ENCODE measurements around the gene PNMA6E.

Gene PNMA6E

DNA sequence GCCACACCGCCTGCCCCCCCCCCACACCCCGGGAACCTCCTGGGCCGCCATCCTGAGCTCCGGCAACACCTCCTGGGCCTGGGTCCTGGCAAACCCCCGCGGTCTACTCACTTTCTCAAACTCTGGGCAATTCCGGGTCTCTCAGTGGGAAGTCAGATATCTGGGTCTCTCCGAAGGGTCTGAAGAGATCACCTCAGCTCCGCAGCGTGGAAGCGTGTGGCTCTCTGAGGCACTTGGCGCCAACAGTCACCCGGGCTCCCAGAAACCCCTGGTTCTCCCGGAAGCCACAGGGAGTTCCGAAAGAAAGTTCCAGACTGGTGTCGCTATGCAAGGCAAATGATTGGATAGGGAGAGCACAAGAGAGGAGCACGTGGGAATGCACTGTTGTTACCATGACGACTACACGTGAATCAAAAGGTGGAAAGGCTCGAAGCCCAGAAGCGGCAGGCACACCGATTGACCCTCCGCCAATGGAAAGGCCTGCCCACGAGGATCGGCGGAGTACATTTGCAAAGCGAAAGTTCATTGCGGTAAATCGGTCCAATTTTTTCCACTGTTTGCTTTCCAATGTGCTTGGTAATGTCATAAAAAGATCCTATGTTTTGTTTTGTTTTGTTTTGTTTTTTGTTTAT is at the start of gene PNMA6E:
PNMA6E (minus strand) TSS at position 218 of the 632 bp plus-strand sequence. CDS start 2,501 bp downstream, outside the sequence.
- no peak for DNase-seq (ENCODE audit: low spot score)

DNA sequence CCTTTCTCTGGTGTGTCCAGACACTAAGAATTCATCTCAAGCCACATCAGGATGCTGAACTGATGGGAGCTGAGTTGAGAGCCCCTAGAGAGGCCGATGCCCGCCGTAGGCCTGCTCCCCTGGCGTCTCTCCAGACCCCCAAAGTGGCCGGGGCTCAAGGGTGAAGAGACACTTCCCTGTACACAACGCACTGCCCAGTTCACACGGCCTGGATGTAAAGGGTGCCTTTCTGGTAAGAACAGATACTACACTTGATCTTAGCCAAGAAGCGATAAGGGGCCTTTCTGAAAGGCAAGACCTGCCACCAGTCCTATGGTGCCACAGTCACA is 49.8 kb upstream of the PNMA6E start:
- DNase-seq (ENCODE audit: low spot score), result no peak

DNA sequence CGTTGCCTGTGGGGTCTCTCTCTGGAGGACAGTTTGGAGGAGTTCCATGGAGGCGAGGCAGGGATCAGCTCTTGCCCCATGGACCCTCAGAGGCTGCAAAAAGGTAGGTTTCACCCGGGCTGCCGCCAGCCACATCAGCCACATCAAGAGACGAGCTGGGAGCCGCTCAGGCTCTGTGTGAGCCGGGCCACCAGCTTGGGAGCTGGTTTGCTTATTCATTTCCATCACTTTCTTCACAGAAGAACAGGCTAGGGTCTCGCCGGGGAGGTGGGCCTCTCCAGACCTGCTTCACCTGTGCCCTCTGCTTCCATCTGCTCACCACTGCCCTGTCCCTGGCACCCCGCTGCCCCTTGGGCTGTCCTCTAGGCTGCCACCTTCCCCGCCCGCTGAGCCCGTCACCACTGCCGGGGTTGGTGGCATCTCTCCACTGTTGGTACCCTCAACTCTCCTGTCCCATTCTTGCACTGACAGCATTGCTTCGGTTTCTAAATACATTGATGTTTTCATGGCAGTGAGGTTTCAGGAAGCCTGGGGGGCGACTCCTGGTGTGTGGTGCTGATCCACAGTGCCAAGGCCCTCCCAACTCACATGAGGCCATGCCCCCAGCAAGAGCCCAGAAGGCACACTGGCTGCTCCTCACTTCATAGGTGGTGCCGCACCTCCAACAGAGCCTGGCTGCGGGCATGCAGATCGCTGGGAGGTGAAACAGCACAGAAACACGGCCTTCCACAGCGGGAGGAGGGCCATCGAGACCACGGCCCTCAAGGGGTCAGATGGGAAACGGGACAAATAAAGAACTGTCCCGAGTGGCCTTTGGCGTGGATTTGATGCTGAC is 49.2 kb upstream of the PNMA6E start:
- no peak for DNase-seq (ENCODE audit: low spot score)

DNA sequence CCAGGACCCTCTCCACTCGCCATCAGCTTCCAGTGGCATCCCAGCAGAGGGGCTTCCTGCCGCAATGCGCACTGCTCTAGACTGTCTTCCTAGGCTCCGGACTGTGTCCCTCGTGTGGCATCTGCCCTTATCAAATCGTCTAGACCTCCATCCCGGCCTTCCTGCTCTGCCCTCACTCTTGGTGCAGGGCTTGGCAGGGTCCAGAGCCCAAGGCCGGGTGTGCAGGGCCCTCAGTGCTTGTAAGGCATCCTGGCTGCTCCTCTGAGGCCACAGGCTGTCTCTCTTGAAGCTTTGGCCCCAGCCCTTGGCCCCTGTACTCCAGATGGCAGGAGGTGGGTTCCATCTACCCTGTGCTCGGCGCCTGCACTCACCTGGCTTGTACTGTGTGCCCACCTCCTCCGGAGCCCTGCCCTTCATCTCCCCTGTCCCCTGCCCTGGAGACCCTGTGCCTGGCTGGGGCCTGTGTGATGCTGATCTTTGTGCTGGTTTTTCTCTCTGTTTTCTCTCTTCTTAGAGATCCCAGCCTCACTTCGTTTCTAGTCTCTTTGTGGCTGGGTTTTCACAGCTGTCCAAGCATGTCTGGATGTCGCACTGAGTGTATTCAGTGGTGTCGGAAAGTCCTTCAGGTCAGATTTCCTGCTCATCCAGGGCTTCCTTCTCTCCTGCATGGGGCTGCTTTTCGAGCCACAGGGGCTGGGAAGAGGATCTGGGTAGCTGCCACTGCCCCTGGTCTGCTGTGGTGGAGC is 48.4 kb upstream of the PNMA6E start:
- DNase-seq (ENCODE audit: low spot score), result no peak

DNA sequence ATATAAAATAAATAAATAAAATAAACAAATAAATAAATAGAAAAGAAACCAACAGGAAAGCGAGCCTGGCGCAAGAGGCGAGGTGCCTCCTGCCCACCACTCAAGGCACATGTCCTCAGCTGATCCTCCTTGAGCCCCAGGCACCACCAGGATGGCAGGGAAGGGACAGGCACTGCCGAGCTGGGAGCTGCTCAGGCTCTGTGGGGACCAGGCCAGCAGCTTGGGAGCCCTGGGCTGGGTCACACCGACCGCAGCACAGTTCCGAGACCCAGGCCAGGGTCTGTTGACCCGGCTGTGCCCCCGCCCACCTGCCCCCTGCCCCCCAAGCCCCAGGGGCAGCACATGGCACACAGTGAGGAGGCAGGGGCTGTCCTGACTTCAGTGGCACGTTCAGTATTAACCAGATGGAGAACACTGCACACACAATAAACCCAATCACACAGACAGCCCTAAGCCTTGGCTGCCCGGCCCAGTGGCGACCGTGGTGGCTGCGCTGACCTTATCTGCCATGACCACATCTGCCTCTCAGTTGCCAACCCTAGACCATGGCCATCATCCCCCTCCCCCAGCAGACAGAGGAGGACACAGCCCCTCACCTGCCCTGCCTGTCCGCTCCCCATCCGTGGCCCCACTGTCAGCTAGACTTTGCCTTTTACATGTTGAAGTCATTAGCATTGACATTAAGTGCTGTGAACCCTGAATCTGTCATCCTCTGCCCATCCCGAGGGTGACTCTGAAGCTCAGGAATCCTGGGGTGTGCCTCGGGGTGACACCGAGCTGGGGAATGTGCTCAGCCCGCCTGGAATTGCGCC is 47.6 kb upstream of the PNMA6E start:
- no peak for DNase-seq (ENCODE audit: low spot score)

DNA sequence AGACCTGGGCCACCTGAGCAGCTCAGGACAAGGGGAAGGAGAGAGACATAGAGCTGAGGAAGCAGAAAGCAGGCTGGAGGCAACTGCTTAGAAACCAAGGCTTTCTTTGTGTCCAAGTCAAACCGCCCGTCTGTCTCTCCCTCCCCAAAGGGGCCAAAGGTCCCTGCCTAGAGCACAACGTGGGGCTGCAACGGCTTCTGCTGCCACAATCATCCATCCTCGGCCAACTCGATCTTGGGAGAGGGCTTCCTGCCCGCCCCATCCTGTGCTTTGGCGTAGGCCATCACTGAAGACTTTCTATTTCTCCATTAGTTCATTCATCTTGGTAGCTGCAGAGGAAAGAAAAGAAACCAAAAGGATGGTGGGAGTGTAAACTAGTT is 46.4 kb upstream of the PNMA6E start:
- DNase-seq (ENCODE audit: low spot score), result no peak

DNA sequence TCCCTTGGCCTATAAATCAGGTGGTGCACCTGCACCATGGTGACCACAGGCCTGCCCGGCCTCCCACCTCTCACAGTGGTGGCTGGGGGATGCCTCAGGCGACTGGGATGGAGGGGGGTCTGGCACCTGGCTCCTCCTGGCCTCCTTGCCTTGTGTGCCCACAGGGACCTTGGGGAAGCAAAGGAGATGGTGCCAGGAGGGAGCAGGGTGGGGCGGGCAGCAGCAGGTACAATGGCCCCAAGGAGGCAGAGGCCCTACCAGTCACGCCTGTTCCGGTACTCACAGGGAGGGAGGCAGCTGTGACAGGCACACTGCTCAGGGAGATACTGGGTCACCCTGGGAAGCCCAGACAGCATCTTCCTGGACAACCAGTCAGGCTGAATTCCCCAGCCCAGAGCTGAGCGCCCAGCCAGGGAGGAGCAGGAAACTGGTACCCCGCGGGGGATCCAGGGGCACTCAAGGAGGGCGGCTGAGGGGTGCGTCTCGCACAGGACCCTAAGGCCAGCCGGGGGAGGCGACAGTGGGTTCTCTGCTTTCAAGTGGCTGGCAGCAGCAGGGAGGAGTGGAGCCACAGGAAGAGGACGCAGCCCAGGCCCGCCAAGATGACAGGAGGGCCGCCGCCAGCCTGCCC is 45.9 kb upstream of the PNMA6E start:
- no peak for DNase-seq (ENCODE audit: low spot score)

DNA sequence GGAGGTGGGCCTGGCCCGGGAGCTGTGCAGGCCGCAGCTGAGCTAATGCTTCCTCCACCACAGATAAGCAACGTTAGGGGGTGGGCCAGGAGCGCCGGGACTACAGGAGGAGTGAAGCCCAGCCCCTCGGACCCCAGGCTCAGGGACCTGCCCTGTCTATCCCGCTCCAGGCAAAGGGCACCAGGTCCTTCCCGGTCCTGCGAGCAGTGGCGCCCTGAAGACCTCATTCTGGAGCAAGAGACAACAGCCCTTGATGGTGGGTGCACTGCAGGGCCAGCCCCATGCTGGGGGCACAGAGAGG is 45.4 kb upstream of the PNMA6E start:
- no peak for DNase-seq (ENCODE audit: low spot score)

DNA sequence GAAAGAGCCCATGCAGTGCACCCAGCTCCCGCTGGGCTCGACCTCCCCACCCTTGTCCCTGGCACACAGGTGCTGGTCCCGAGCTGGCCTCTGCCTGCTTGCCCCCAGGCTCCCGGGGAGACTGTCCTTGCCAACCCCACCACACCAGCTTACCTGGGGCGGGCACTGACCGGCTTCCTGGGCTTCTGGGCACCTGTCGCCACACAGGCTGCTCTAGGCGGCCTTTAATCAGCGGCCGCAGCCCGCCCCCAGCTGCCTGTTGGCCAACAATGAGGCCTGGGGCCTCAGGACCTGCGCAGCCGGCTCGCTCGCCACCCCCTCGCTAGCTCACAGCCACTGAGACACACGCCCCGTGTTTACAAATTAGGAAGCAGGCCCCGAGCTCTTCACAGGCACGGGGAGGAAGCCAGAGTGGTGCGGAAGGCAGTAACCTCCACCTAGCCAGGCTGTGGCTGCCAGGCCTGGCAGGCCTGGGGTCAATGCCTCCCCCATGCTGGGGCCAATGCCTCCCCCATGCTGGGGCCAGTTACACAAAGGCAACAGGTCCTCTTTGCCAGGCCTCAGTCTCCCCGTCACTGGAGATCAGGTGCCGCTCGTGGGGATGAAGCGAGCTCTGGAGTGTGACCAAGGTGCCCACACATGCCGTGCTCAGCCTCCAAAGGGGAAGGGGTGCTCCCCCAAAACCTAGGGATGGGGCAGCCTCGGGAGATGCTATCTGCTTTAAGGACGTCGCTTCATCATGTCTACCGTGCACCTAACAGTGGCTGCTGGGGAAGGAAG is 44.9 kb upstream of the PNMA6E start, which contains the start of gene TREX2:
TREX2 (minus strand) TSS at position 201 of the 780 bp plus-strand sequence. CDS start 626 bp downstream, outside the sequence.
- no peak for DNase-seq (ENCODE audit: low spot score)

DNA sequence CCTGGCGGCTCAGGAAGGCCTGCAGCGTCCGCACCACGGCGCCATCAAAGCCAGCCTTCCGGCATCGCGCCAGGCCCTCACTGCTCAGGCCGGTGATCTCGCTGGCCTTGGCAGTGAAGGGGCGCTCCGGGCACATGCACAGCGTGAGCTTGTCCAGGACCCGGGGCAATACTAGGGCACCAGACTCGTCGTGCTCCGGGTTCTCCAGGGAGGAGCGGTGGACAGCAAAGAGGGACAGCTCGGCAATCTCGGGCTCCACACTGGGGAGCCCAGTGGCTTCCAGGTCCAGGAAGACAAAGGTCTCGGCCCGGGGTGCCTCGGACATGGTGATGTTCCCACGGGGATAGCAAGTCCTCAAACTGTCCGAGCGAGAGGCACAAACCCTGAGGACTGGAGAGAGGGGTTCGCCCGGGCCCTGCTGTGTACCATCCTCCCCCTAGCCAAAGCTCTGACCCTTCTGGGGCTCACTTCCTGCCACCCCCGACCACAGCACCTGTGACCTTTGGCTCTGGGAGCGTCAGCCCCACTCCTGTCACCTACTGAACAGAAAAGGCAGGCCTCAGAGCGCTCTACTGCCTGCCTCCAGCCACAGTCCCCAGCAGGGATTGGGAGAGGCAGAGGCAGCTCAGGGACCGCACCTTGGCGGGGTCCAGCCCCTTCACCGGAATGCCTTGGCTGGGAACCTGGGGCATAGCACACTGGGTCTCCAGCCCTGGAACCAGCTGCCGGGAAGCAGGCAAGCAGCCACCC is 44.1 kb upstream of the PNMA6E start:
- DNase-seq (ENCODE audit: low spot score), result no peak

DNA sequence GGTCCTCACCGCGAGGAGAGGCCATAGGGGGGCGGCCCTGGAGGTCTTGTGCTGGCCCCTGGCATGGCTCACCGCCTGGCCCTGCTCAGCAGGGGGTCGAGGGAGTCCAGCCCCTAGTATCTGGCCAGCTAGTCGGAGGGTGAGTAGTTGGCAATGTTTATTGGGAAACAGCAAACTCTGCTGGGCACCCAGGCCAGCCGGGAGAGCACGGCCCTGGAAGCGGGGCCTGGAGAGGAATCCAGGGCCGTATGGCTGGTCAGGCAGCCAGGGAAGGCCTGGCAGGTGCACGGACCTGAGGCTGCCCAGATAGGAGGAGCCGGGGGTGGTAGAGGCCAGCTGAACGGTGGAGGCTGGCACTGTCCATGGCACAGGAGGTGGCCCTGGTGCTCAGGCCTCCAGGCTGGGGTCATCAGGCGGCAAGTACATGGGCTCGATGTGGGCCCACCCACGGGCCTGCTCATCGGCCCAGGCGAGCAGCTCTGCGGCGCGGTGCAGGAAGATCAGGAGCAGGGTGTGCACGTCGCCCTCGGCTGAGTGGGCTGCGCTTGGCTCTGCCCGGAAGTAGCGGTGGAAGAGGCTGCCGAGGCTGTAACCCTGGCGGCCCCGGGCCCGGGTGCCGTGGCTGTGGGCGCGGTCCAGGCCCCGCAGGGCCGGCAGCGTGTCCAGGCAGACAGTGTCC is 43.3 kb upstream of the PNMA6E start:
- no peak for DNase-seq (ENCODE audit: low spot score)

DNA sequence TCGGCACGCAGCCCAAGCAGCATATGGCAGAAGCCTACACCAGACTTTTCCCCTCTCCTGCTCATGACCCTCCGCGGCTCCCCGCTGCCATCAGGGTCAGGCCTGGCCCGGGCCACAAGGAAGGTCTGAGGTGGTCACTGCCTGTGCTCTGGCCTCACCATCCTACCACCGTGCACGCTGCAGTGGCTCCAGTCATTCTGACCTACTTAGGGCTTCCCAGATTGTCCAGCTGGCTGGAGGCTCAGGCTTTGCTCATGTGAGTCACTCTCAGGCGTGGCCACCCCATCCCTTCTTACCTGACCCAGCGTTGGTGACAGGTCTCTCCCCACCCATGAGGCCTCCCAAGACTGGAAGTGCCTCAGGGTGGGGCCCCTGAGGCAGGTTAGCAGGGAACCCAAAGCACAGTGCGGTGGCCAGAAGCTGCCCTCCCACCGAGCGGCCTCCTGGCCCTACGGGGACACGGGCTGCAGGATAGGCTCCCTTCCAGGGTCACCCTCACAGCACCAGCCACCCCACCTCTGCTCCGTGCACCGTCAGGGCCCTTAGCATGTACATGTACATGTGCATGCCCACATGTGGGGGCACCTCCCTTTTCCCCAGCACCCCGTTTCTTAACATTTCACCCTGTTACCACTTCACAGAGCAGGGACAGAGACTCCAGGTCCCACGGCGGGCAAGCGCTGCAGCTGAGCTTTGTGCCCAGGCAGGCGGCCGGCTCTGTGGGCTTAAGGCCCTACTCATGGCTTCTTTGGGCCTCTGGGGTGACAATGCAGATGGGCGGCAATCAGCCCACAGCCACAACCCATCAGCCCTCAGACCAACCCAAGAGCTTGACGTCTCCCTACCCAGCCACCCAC is 42.6 kb upstream of the PNMA6E start:
- no peak for DNase-seq (ENCODE audit: low spot score)

DNA sequence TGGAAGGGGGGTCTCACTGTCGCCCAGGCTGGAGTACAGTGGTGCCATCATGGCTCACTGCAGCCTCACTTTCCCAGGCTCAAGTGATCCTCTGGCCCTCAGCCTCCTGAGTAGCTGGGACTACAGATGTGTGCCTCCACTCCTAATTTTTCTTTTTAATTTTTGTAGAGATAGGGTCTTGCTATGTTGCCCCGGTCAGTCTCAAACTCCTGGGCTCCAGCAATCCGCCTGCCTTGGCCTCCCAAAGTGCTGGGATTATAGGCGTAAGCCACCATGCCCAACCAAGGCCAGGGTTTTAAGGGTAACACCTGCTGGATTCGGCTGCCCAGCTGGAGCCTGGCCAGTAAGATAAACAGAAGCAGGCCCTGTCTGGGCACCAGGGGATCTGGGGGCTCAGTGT is 41.3 kb upstream of the PNMA6E start:
- no peak for DNase-seq (ENCODE audit: low spot score)

DNA sequence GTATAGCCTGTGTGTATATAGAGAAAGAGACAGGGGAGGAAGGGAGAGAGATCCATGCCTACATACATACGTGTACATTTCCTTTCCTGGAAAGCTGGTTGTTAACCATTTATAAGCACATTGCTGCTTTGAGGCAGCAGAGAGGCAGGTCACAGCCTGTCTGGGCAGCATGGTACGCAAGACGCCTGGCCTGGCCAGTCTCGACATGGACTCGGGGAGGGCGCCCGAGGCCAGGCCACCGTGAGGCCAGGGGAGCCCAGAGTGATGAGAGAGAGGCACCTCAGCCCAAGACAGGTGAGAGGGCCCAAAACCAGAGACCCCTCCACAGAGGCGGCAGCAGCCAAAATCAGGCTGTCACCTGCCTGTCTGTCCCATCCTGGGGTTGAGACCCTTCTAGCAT is 40.8 kb upstream of the PNMA6E start:
- no peak for DNase-seq (ENCODE audit: low spot score)

DNA sequence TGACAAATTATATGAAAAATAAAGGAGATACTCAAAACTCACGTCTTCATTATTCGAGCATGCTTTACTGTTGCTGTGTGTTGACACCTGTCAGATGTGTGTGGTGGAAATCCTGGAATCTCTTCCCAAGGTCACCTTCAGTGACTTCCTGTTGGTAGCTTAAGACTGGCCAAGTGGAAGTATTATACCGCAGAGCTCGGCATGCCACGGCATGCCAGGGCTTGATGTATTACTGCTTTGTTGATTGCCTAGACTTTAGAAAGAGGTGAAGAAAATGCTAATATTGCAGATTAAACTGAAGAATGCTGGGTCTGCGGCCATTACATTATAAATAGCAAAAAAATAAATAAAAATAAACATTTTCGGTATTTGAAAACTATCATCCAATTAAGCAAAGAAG is 40.1 kb upstream of the PNMA6E start:
- DNase-seq (ENCODE audit: low spot score), result no peak

DNA sequence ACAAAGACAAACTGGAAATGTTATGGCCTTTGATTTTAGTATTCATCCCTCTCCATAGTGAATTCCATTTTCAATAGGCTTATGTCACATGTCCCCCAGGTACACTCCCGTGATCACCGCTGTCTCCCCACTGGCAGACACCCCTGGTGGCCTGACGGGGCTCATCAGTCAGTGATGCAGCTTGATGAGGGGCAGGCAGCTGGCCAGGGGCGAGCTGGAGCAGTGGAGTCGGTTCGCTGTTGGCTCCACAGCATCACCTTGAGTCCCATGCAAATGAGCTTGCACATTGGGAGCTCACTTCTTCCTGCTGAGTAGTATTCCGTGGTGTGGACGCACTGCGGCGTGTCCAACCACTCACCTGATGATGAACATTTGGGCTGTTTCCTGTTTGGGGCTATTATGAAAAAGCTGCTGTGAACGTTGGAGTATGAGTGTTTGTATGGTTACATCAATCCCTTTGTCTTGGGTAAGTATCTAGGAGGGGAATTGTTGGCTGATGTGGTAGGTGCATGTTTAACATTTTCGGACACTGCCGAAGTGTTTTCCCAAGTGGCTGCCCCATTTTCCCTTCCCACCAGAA is 39.5 kb upstream of the PNMA6E start:
- DNase-seq (ENCODE audit: low spot score), result no peak

DNA sequence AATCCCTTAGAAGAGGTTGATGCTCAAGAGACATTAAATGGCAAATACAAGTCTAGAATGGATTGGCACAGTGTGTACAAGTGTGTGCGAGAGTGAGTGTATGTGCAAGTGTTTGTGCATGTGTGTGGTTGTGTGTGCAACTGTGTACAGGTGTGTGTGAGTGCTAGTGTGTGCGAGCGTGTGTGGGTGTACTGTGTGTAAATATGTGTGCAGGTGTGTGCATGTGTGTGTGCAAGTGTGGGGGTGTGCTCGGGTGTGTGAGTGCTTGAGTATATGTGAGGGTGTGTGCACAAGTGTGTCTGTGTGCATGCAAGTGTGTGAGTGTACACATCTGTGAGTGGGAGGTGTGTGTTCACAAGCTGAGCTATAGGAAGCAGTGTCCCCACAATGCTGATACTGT is 38.8 kb upstream of the PNMA6E start:
- DNase-seq (ENCODE audit: low spot score), result no peak

DNA sequence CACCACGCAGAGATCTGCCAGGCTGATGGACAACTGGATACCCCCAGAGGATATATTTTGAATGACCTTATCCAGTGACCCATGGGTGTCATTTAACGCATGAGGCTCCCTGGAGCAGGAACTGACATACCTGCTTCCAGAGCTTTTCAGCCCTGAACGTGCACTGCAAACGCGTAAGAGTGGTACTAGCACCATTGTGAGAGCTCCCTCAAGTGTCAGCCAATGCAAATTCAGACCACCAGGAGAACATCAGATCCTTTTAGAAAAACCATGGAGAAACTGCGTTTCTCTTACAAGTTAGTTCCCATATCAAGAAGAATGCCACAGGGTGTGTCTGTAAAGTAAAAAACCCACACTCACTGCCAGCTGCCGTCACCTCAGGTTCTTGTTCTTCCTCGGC is 37.4 kb upstream of the PNMA6E start:
- peak; percentile 35 for DNase-seq (ENCODE audit: low spot score)
